Thymus (tissue), 11 donors: ENCODE data around the gene RBPJ. TPM values are rescaled to one million over a fixed set of nuclear protein-coding genes. Genes with fewer than 3 reads are reported as not detected.
"Not testable (repeated sequence)": the region's sequence is repeated elsewhere in the genome, so short reads cannot be mapped to it uniquely, and the experiment has no call there.

ENCODE experiments used
- DNase-seq, 9 donors: peaks; one replicate each; pipeline ENCODE4 v3.0.0-alpha.2; 2013; ENCODE audit warnings: low spot score in 9 of 9, low read depth in 6 of 9, missing footprints in 1 of 9
- H3K27ac ChIP-seq, 2 donors: one replicate each; pipeline ENCODE4 v1.5.1; 2013; ENCODE audit warnings: control low read depth in 1 of 2, low read depth in 1 of 2, low read length in 1 of 2, mild to moderate bottlenecking in 1 of 2, moderate library complexity in 1 of 2
- H3K27me3 ChIP-seq, 2 donors: one replicate each; pipeline ENCODE4 v1.5.1; 2013; ENCODE audit warnings: low read length in 1 of 2; ENCODE audit not compliant: control insufficient read depth in 2 of 2, insufficient read depth in 1 of 2
- H3K36me3 ChIP-seq, 2 donors: one replicate each; pipeline ENCODE4 v1.5.1; 2013; ENCODE audit warnings: low read length in 1 of 2, mild to moderate bottlenecking in 1 of 2, moderate library complexity in 1 of 2; ENCODE audit not compliant: control insufficient read depth in 2 of 2, insufficient read depth in 2 of 2
- H3K4me1 ChIP-seq, 2 donors: one replicate each; pipeline ENCODE4 v1.5.1; 2013; ENCODE audit warnings: low read length in 2 of 2; ENCODE audit not compliant: control insufficient read depth in 2 of 2, insufficient read depth in 2 of 2
- H3K4me3 ChIP-seq, 2 donors: one replicate each; pipeline ENCODE4 v1.5.1; 2013; ENCODE audit warnings: low read length in 2 of 2, control low read depth in 1 of 2, mild to moderate bottlenecking in 1 of 2
- H3K9me3 ChIP-seq, 2 donors: one replicate each; pipeline ENCODE4 v1.5.1; 2013; ENCODE audit warnings: low read length in 1 of 2, mild to moderate bottlenecking in 1 of 2; ENCODE audit not compliant: control insufficient read depth in 2 of 2, insufficient read depth in 1 of 2
- WGBS: extraction: QIAGEN DNeasy Blood & Tissue Kit; methylation state at CpG from one replicate; pipeline ENCODE4 v1.1.7; 2013; 5-methylcytosine and 5-hydroxymethylcytosine counted together
- polyA plus RNA-seq: library from polyadenylated mRNA; stranded (reverse); fragments of 200-250 nt; gene quantifications from one replicate; pipeline ENCODE4 v1.2.3, GENCODE V29; 2013
- total RNA-seq: library from RNA; stranded (reverse); fragments of 120-200 nt; gene quantifications from one replicate; pipeline ENCODE4 v1.2.4, GENCODE V29; 2013
- donor health status: healthy.

Gene RBPJ
- total and polyA plus RNA-seq, 2 donors: 42.1 to 46.8 TPM

- no peaks in the 10 kb centered on the region for H3K27me3 ChIP-seq
- DNase-seq: no peak
- no peaks in the 10 kb centered on the region for H3K36me3 ChIP-seq
- no peaks in the 10 kb centered on the region for H3K4me1 ChIP-seq
- WGBS: 87% methylated on average over 3 of the region's 3 CpGs
- H3K4me3 ChIP-seq: no peak overlapping the region
- H3K9me3 ChIP-seq: no peaks in the 10 kb centered on the region
- H3K27ac ChIP-seq: peak overlapping the region in 1 of 2 donors; percentile 51
These were observed 24.7 kb downstream of the RBPJ start for GRCh38 chr4:26345565-26345938.

- no peak overlapping the region for H3K4me3 ChIP-seq
- no peak for DNase-seq
- WGBS: 95% methylated on average over 6 of the region's 6 CpGs
These were observed 25.4 kb downstream of the RBPJ start for GRCh38 chr4:26346203-26346620.

GRCh38 chr4:26349496-26349895, 28.7 kb downstream of the RBPJ start:
- 94% methylated on average over 2 of the region's 2 CpGs for WGBS
- no peaks in the 10 kb centered on the region for H3K4me1 ChIP-seq

More at GRCh38 chr4:26346203-26346620, 25.4 kb downstream of the RBPJ start:
- Histone ChIP-seq H3K4me1 (no peaks in the 10 kb centered on the region), H3K27ac (peak overlapping the region in 1 of 2 donors; percentile 51), H3K9me3 (no peaks in the 10 kb centered on the region), H3K27me3 (no peaks in the 10 kb centered on the region), H3K36me3 (no peaks in the 10 kb centered on the region)

GRCh38 chr4:26351685-26352084, 30.9 kb downstream of the RBPJ start:
- no peaks in the 10 kb centered on the region for H3K36me3 ChIP-seq
- WGBS: 97% methylated on average over 2 of the region's 2 CpGs
- no peak overlapping the region for H3K4me3 ChIP-seq
- DNase-seq: no peak
- H3K27me3 ChIP-seq: no peaks in the 10 kb centered on the region
- no peak overlapping the region for H3K27ac ChIP-seq
- H3K4me1 ChIP-seq: peaks cover 3 to 6% of the 10 kb centered on the region in 2 donors
- no peaks in the 10 kb centered on the region for H3K9me3 ChIP-seq

More at GRCh38 chr4:26349496-26349895, 28.7 kb downstream of the RBPJ start:
- no peaks in the 10 kb centered on the region for H3K27me3 ChIP-seq
- no peaks in the 10 kb centered on the region for H3K9me3 ChIP-seq
- DNase-seq: no peak
- no peak overlapping the region for H3K27ac ChIP-seq
- H3K36me3 ChIP-seq: no peaks in the 10 kb centered on the region
- no peak overlapping the region for H3K4me3 ChIP-seq

- no peak for DNase-seq
- Histone ChIP-seq H3K27me3 (no peaks in the 10 kb centered on the region), H3K27ac (no peak overlapping the region), H3K9me3 (no peaks in the 10 kb centered on the region), H3K4me1 (peaks cover 3 to 6% of the 10 kb centered on the region in 2 donors), H3K4me3 (no peak overlapping the region), H3K36me3 (no peaks in the 10 kb centered on the region)
- 97% methylated on average over 7 of the region's 7 CpGs for WGBS
These were observed 33.7 kb downstream of the RBPJ start for GRCh38 chr4:26354491-26354890.

- no peak overlapping the region for H3K27ac ChIP-seq
- H3K9me3 ChIP-seq: no peaks in the 10 kb centered on the region
- 95% methylated on average over 1 of the region's 1 CpG for WGBS
- peaks cover 3 to 7% of the 10 kb centered on the region in 2 donors for H3K4me1 ChIP-seq
- no peaks in the 10 kb centered on the region for H3K27me3 ChIP-seq
- DNase-seq: no peak
- H3K36me3 ChIP-seq: no peaks in the 10 kb centered on the region
- H3K4me3 ChIP-seq: no peak overlapping the region
These were observed 34.7 kb downstream of the RBPJ start for GRCh38 chr4:26355392-26356052.

GRCh38 chr4:26356081-26356501, 35.3 kb downstream of the RBPJ start:
- peak in 2 of 9 donors; percentile 21 to 27 for DNase-seq
- H3K9me3 ChIP-seq: no peaks in the 10 kb centered on the region
- H3K27ac ChIP-seq: no peak overlapping the region
- peaks cover 3 to 10% of the 10 kb centered on the region in 2 donors for H3K4me1 ChIP-seq
- H3K4me3 ChIP-seq: no peak overlapping the region
- H3K27me3 ChIP-seq: no peaks in the 10 kb centered on the region
- WGBS: 76% methylated on average over 2 of the region's 2 CpGs
- H3K36me3 ChIP-seq: no peaks in the 10 kb centered on the region

- not testable (repeated sequence) for H3K4me3 ChIP-seq, H3K27me3 ChIP-seq, H3K27ac ChIP-seq, H3K36me3 ChIP-seq, H3K9me3 ChIP-seq, DNase-seq
- peaks cover 3 to 12% of the 10 kb centered on the region in 2 donors for H3K4me1 ChIP-seq
- WGBS: 93% methylated on average over 32 of the region's 32 CpGs
These were observed 38.7 kb downstream of the RBPJ start for GRCh38 chr4:26359521-26359920.

GRCh38 chr4:26360273-26360672, 39.5 kb downstream of the RBPJ start:
- Histone ChIP-seq H3K27me3 (no peaks in the 10 kb centered on the region), H3K27ac (no peak overlapping the region), H3K9me3 (no peaks in the 10 kb centered on the region), H3K4me1 (peaks cover 3 to 12% of the 10 kb centered on the region in 2 donors), H3K36me3 (no peaks in the 10 kb centered on the region), H3K4me3 (no peak overlapping the region)
- no peak for DNase-seq
- 98% methylated on average over 4 of the region's 4 CpGs for WGBS
